Mononuclear cell (primary cell): ENCODE data around the gene AGXT. TPM values are rescaled to one million over a fixed set of nuclear protein-coding genes. Genes with fewer than 3 reads are reported as not detected.

Experiments used
- H3K27me3 ChIP-seq: 2 replicates; pipeline ENCODE4 v1.6.0; 2011; ENCODE audit warnings: low read length, control low read depth; ENCODE audit not compliant: insufficient read depth
- H3K4me1 ChIP-seq: 2 replicates; pipeline ENCODE4 v1.5.1; 2011; ENCODE audit warnings: mild to moderate bottlenecking, low read length, control low read depth; ENCODE audit not compliant: insufficient read depth
- H3K4me3 ChIP-seq: 2 replicates; pipeline ENCODE4 v1.5.1; 2011; ENCODE audit warnings: mild to moderate bottlenecking, low read length, moderate library complexity
- H3K9me3 ChIP-seq: 2 replicates; pipeline ENCODE4 v1.5.1; 2011; ENCODE audit warnings: low read depth, mild to moderate bottlenecking, control low read depth, low read length
- total RNA-seq: library from RNA; depleted of rRNA; stranded (reverse); fragments of >200 nt; gene quantifications from one replicate; pipeline ENCODE4 v1.2.3, GENCODE V29; 2012

Gene AGXT
- total RNA-seq, 1 donor = not detected

GRCh38 chr2:240894006-240894405 is 25.4 kb downstream of the AGXT start:
- H3K4me3 ChIP-seq = no peak overlapping the region
- H3K9me3 ChIP-seq = no peaks in the 10 kb centered on the region
- H3K4me1 ChIP-seq = no peaks in the 10 kb centered on the region
- H3K27me3 ChIP-seq = no peaks in the 10 kb centered on the region

GRCh38 chr2:240894836-240895558 is 26.4 kb downstream of the AGXT start:
- Histone ChIP-seq H3K4me3 (no peak overlapping the region), H3K27me3 (no peaks in the 10 kb centered on the region), H3K9me3 (no peaks in the 10 kb centered on the region), H3K4me1 (no peaks in the 10 kb centered on the region)

GRCh38 chr2:240895656-240896388 is 27.2 kb downstream of the AGXT start, which contains the start of gene MAB21L4:
Gene MAB21L4 (minus strand): TSS chr2:240896156. CDS start chr2:240895997, 159 bp downstream.
- no peaks in the 10 kb centered on the region for H3K4me1 ChIP-seq
- no peaks in the 10 kb centered on the region for H3K27me3 ChIP-seq
- no peak within 1 kb of the TSS for H3K4me3 ChIP-seq
- H3K9me3 ChIP-seq = no peaks in the 10 kb centered on the region

- no peaks in the 10 kb centered on the region for H3K4me1 ChIP-seq
- H3K9me3 ChIP-seq = no peaks in the 10 kb centered on the region
- H3K27me3 ChIP-seq = no peaks in the 10 kb centered on the region
- H3K4me3 ChIP-seq = no peak overlapping the region
Observed at GRCh38 chr2:240896394-240896793, 27.8 kb downstream of the AGXT start.

- H3K9me3 ChIP-seq = no peaks in the 10 kb centered on the region
- no peak overlapping the region for H3K4me3 ChIP-seq
- no peaks in the 10 kb centered on the region for H3K27me3 ChIP-seq
- no peaks in the 10 kb centered on the region for H3K4me1 ChIP-seq
Observed at GRCh38 chr2:240896871-240897692, 28.5 kb downstream of the AGXT start.

- H3K4me1 ChIP-seq = no peaks in the 10 kb centered on the region
- H3K27me3 ChIP-seq = no peaks in the 10 kb centered on the region
- H3K9me3 ChIP-seq = no peaks in the 10 kb centered on the region
- H3K4me3 ChIP-seq = no peak overlapping the region
Observed at GRCh38 chr2:240898108-240898730, 29.6 kb downstream of the AGXT start.

GRCh38 chr2:240898731-240899467 is 30.3 kb downstream of the AGXT start:
- no peaks in the 10 kb centered on the region for H3K27me3 ChIP-seq
- no peaks in the 10 kb centered on the region for H3K9me3 ChIP-seq
- H3K4me3 ChIP-seq = no peak overlapping the region
- H3K4me1 ChIP-seq = no peaks in the 10 kb centered on the region

GRCh38 chr2:240899468-240899865 is 30.8 kb downstream of the AGXT start:
- Histone ChIP-seq H3K9me3 (no peaks in the 10 kb centered on the region), H3K4me3 (no peak overlapping the region), H3K4me1 (no peaks in the 10 kb centered on the region), H3K27me3 (no peaks in the 10 kb centered on the region)

- Histone ChIP-seq H3K4me3 (no peak overlapping the region), H3K9me3 (no peaks in the 10 kb centered on the region), H3K4me1 (no peaks in the 10 kb centered on the region), H3K27me3 (no peaks in the 10 kb centered on the region)
Observed at GRCh38 chr2:240900141-240900860, 31.7 kb downstream of the AGXT start.

- Histone ChIP-seq H3K4me3 (no peak overlapping the region), H3K27me3 (no peaks in the 10 kb centered on the region), H3K9me3 (no peaks in the 10 kb centered on the region), H3K4me1 (no peaks in the 10 kb centered on the region)
Observed at GRCh38 chr2:240901986-240902614, 33.5 kb downstream of the AGXT start.

GRCh38 chr2:240902615-240903041 is 34.0 kb downstream of the AGXT start:
- Histone ChIP-seq H3K4me1 (no peaks in the 10 kb centered on the region), H3K9me3 (no peaks in the 10 kb centered on the region), H3K4me3 (no peak overlapping the region), H3K27me3 (no peaks in the 10 kb centered on the region)

- Histone ChIP-seq H3K27me3 (no peaks in the 10 kb centered on the region), H3K9me3 (no peaks in the 10 kb centered on the region), H3K4me1 (no peaks in the 10 kb centered on the region), H3K4me3 (no peak overlapping the region)
Observed at GRCh38 chr2:240903191-240904060, 34.8 kb downstream of the AGXT start.
